Fibroblast of lung (primary cell): ENCODE measurements around the gene CAST. TPM values are rescaled to one million over a fixed set of nuclear protein-coding genes. Genes with fewer than 3 reads are reported as not detected.

Experiments used
- DNase-seq, 2 donors: peaks; one replicate each; pipeline versions ENCODE4 v3.0.0 to v3.0.0-alpha.2; 2010; ENCODE audit warnings: low read depth in 2 of 2
- H2AFZ ChIP-seq: 2 replicates; pipeline ENCODE4 v1.5.1; 2012; ENCODE audit warnings: low read length, control low read depth, inconsistent platforms
- H3K27ac ChIP-seq: 2 replicates; pipeline ENCODE4 v1.5.1; 2011; ENCODE audit warnings: low read length, control low read depth; ENCODE audit not compliant: insufficient read depth
- H3K27me3 ChIP-seq: 2 replicates; pipeline ENCODE4 v1.5.1; 2011; ENCODE audit warnings: mild to moderate bottlenecking, low read length; ENCODE audit not compliant: control insufficient read depth, insufficient read depth
- H3K36me3 ChIP-seq: 2 replicates; pipeline ENCODE4 v1.5.1; 2011; ENCODE audit warnings: low read length; ENCODE audit not compliant: control insufficient read depth, insufficient read depth
- H3K4me1 ChIP-seq: 2 replicates; pipeline ENCODE4 v1.5.1; 2011; ENCODE audit warnings: low read length; ENCODE audit not compliant: control insufficient read depth, insufficient read depth; ENCODE audit errors: extremely low read depth
- H3K4me2 ChIP-seq: 2 replicates; pipeline ENCODE4 v1.5.1; 2011; ENCODE audit warnings: low read length, control low read depth; ENCODE audit not compliant: insufficient read depth; ENCODE audit errors: extremely low read depth
- H3K4me3 ChIP-seq, 4 experiments: fragments of 200-600 bp in 1 of 4; sonication (generic) in 1 of 4; replicated peaks in 1 of 4; 2 replicates each; pipeline ENCODE4 v1.5.1; 2011 to 2016; ENCODE audit warnings: low read length in 4 of 4, low read depth in 3 of 4, mild to moderate bottlenecking in 3 of 4, control low read depth in 2 of 4, inconsistent platforms in 1 of 4, mixed read lengths in 1 of 4; ENCODE audit not compliant: insufficient read depth in 1 of 4; ENCODE audit errors: control extremely low read depth in 1 of 4
- H3K79me2 ChIP-seq: 2 replicates; pipeline ENCODE4 v1.5.1; 2012; ENCODE audit warnings: mild to moderate bottlenecking, low read length, inconsistent platforms; ENCODE audit not compliant: control insufficient read depth, insufficient read depth
- H3K9ac ChIP-seq: 2 replicates; pipeline ENCODE4 v1.5.1; 2011; ENCODE audit warnings: mild to moderate bottlenecking, low read length, control low read depth; ENCODE audit not compliant: insufficient read depth
- H3K9me3 ChIP-seq: 2 replicates; pipeline ENCODE4 v1.5.1; 2012; ENCODE audit warnings: low read depth, low read length; ENCODE audit not compliant: control insufficient read depth, insufficient read depth
- H4K20me1 ChIP-seq: 2 replicates; pipeline ENCODE4 v1.5.1; 2011; ENCODE audit warnings: low read length; ENCODE audit not compliant: control insufficient read depth, insufficient read depth; ENCODE audit errors: extremely low read depth
- CTCF ChIP-seq, 2 donors: IDR thresholded peaks in 1 of 2; conservative IDR thresholded peaks in 1 of 2; 1 replicate in 1 of 2; 2 replicates in 1 of 2; pipeline ENCODE4 v1.5.1; 2011 to 2012; ENCODE audit warnings: low read length in 2 of 2, control low read depth in 1 of 2, inconsistent platforms in 1 of 2, low read depth in 1 of 2, mild to moderate bottlenecking in 1 of 2
- EZH2 ChIP-seq: IDR thresholded peaks from 2 replicates; pipeline ENCODE4 v1.5.1; 2012; ENCODE audit warnings: low read length, control low read depth, mild to moderate bottlenecking; ENCODE audit errors: missing control alignments
- polyA plus RNA-seq, 2 donors: library from polyadenylated mRNA; depleted of rRNA in 1 of 2; stranded (reverse) in 1 of 2; unstranded in 1 of 2; fragments of >200 nt; gene quantifications; 2 replicates each; pipeline ENCODE4 v1.2.1, GENCODE V29; 2011 to 2012; ENCODE audit warnings: missing spikeins in 1 of 2
- total RNA-seq: library from RNA; depleted of rRNA; stranded (reverse); fragments of >200 nt; gene quantifications from 2 replicates; pipeline ENCODE4 v1.2.1, GENCODE V29; 2014

The CAST gene
- total and polyA plus RNA-seq, 2 donors (not counting 1 experiment from before 2014, with no cell fraction given): 203 to 378 TPM

- peaks cover 7% of the 10 kb centered on the region for H3K4me1 ChIP-seq
- H3K9me3 ChIP-seq: no peaks in the 10 kb centered on the region
- H3K36me3 ChIP-seq: no peaks in the 10 kb centered on the region
- H3K27me3 ChIP-seq: no peaks in the 10 kb centered on the region
- no peak overlapping the region for H3K4me2 ChIP-seq
- peaks cover 3% of the 10 kb centered on the region for H4K20me1 ChIP-seq
- H3K27ac ChIP-seq: no peak overlapping the region
- no peak overlapping the region for H3K4me3 ChIP-seq
- no peak for DNase-seq
- H3K9ac ChIP-seq: no peak overlapping the region
- TF ChIP-seq EZH2 (no peak), CTCF (conservative IDR thresholded peaks at IDR 0.05 in 1 of 2, IDR thresholded peaks at IDR 0.05 in 1 of 2; ENCODE audit: low read depth in 1 of 2, low read length in 2 of 2) (no peak)
- H3K79me2 ChIP-seq: peaks cover 95% of the 10 kb centered on the region
- H2AFZ ChIP-seq: no peak overlapping the region
Measured at GRCh38 chr5:96668725-96669124, 6.5 kb downstream of the CAST start.

GRCh38 chr5:96669909-96670308, 7.7 kb downstream of the CAST start:
- no peak for TF ChIP-seq CTCF (conservative IDR thresholded peaks at IDR 0.05 in 1 of 2, IDR thresholded peaks at IDR 0.05 in 1 of 2; ENCODE audit: low read depth in 1 of 2, low read length in 2 of 2)
- TF ChIP-seq EZH2: no peak
- Histone ChIP-seq H4K20me1 (peaks cover 3% of the 10 kb centered on the region), H3K4me3 (no peak overlapping the region), H3K36me3 (no peaks in the 10 kb centered on the region), H3K4me2 (no peak overlapping the region), H3K79me2 (peaks cover 92% of the 10 kb centered on the region), H3K27ac (no peak overlapping the region), H3K9ac (no peak overlapping the region), H3K9me3 (no peaks in the 10 kb centered on the region), H3K4me1 (peaks cover 3% of the 10 kb centered on the region), H2AFZ (no peak overlapping the region), H3K27me3 (no peaks in the 10 kb centered on the region)
- DNase-seq: no peak

- no peak for DNase-seq
- H3K79me2 ChIP-seq: peaks cover 91% of the 10 kb centered on the region
Measured at GRCh38 chr5:96671441-96671840, 9.3 kb downstream of the CAST start.

More at GRCh38 chr5:96671441-96671840, 9.3 kb downstream of the CAST start:
- peaks cover 3% of the 10 kb centered on the region for H4K20me1 ChIP-seq
- peaks cover 3% of the 10 kb centered on the region for H3K4me1 ChIP-seq
- TF ChIP-seq CTCF (conservative IDR thresholded peaks at IDR 0.05 in 1 of 2, IDR thresholded peaks at IDR 0.05 in 1 of 2; ENCODE audit: low read depth in 1 of 2, low read length in 2 of 2) (no peak), EZH2 (no peak)
- H3K9ac ChIP-seq: no peak overlapping the region
- H3K4me3 ChIP-seq: no peak overlapping the region
- H3K36me3 ChIP-seq: no peaks in the 10 kb centered on the region
- no peak overlapping the region for H3K4me2 ChIP-seq
- no peak overlapping the region for H3K27ac ChIP-seq
- H3K9me3 ChIP-seq: no peaks in the 10 kb centered on the region
- no peak overlapping the region for H2AFZ ChIP-seq
- no peaks in the 10 kb centered on the region for H3K27me3 ChIP-seq
